ENCODE results near the gene BID. TPM values are rescaled to one million over a fixed set of nuclear protein-coding genes. Genes with fewer than 3 reads are reported as not detected.

Gene BID
- polyA plus RNA-seq, 2 donors: 9.0 to 19.3 TPM

DNA sequence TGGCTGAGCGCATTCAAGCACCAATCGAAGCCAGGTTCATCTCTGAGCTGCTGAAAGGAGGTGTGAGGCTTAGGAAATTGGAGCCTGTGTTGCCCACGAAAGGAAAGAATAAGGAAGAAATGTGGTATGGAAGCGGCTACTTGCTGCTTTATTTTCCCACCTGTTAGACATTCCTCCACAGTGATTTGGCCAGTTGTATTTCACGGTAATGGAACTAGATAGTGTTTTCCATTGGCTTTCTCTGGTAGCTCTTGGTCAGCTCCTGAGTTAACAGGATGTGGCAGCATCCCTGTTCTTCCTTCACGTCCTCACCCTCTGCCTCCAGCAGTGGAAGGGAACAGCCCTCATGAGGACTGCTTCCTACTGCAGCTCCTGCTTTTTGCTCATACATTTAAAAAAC is 44.7 kb downstream of the BID start:
- 84 to 85% methylated on average over 6 of the region's 6 CpGs for WGBS, 2 donors
- no peak overlapping the region for H3K4me3 ChIP-seq (ENCODE audit: low read depth in 1 of 2, low read length in 2 of 2)
- H3K36me3 ChIP-seq (ENCODE audit: control insufficient read depth in 2 of 2, insufficient read depth in 2 of 2, low read length in 1 of 2): peaks cover 20 to 24% of the 10 kb centered on the region in 2 donors
- no peaks in the 10 kb centered on the region for H3K9me3 ChIP-seq (ENCODE audit: control insufficient read depth in 2 of 2, insufficient read depth in 1 of 2, low read depth in 1 of 2, low read length in 1 of 2)
- peaks cover 0 to 3% of the 10 kb centered on the region in 2 donors for H3K4me1 ChIP-seq (ENCODE audit: control insufficient read depth in 2 of 2, insufficient read depth in 2 of 2, low read length in 1 of 2)
- H3K27me3 ChIP-seq (ENCODE audit: control insufficient read depth in 1 of 2, insufficient read depth in 2 of 2, low read length in 2 of 2): no peaks in the 10 kb centered on the region
- no peak overlapping the region for H3K27ac ChIP-seq (ENCODE audit: low read depth in 2 of 2, low read length in 1 of 2)

DNA sequence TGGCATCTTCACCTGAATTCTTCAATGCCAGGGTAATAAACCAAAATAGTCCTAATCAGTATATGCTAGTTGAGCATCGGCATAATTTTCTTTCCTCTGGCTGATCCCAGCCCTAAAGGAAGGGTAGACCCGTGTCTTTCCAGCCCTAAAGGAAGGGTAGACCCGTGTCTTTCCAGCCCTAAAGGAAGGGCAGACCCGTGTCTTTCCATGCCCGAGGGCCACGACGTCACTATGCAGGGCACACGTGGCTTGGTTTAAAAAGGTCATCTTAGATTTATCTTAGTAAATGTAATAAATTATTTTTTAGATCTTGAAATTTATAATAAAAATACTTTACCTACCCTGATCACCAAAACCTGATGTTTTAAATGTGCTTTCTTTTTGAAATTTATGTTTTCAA is 45.5 kb downstream of the BID start:
- H3K27ac ChIP-seq (ENCODE audit: low read depth in 2 of 2, low read length in 1 of 2): no peak overlapping the region
- H3K36me3 ChIP-seq (ENCODE audit: control insufficient read depth in 2 of 2, insufficient read depth in 2 of 2, low read length in 1 of 2): peaks cover 17 to 24% of the 10 kb centered on the region in 2 donors
- WGBS, 2 donors: 85 to 92% methylated on average over 8 of the region's 8 CpGs
- H3K4me3 ChIP-seq (ENCODE audit: low read depth in 1 of 2, low read length in 2 of 2): no peak overlapping the region
- no peaks in the 10 kb centered on the region for H3K27me3 ChIP-seq (ENCODE audit: control insufficient read depth in 1 of 2, insufficient read depth in 2 of 2, low read length in 2 of 2)
- peaks cover 0 to 3% of the 10 kb centered on the region in 2 donors for H3K4me1 ChIP-seq (ENCODE audit: control insufficient read depth in 2 of 2, insufficient read depth in 2 of 2, low read length in 1 of 2)
- H3K9me3 ChIP-seq (ENCODE audit: control insufficient read depth in 2 of 2, insufficient read depth in 1 of 2, low read depth in 1 of 2, low read length in 1 of 2): no peaks in the 10 kb centered on the region

DNA sequence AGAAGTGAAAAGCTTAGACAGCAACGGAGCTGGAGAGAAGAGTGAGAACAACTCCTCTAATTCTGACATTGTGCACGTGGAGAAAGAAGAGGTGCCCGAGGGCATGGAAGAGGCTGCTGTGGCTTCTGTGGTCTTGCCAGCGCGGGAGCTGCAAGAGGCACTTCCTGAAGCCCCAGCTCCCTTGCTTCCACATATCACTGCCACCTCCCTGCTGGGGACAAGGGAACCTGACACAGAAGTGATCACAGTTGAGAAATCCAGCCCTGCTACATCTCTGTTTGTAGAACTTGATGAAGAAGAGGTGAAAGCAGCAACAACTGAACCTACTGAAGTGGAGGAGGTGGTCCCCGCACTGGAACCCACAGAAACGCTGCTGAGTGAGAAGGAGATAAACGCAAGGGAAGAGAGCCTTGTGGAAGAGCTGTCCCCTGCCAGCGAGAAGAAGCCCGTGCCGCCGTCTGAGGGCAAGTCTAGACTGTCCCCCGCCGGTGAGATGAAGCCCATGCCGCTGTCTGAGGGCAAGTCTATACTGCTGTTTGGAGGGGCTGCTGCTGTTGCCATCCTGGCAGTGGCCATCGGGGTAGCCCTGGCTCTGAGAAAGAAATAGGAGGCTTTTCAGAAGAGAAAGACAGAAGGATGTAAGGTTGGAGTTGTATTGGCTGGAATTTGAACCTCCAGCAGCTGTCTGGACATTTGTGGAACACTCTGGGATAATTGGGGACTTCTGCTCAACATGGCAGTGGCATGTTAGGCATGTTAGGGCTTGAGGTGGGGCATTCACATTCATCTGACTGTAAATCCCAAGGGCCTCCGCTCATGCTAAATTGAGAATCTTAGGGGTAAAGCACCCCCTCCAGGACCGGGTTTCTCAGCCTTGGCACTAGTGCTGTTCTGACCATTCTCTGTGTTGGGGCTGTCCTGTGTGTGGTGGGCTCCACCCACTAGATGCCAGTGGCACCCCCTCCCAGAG is 47.1 kb downstream of the BID start:
- Histone ChIP-seq H3K36me3 (ENCODE audit: control insufficient read depth in 2 of 2, insufficient read depth in 2 of 2, low read length in 1 of 2) (peaks cover 14 to 20% of the 10 kb centered on the region in 2 donors), H3K4me3 (ENCODE audit: low read depth in 1 of 2, low read length in 2 of 2) (no peak overlapping the region), H3K27me3 (ENCODE audit: control insufficient read depth in 1 of 2, insufficient read depth in 2 of 2, low read length in 2 of 2) (no peaks in the 10 kb centered on the region), H3K4me1 (ENCODE audit: control insufficient read depth in 2 of 2, insufficient read depth in 2 of 2, low read length in 1 of 2) (peaks cover 0 to 3% of the 10 kb centered on the region in 2 donors), H3K9me3 (ENCODE audit: control insufficient read depth in 2 of 2, insufficient read depth in 1 of 2, low read depth in 1 of 2, low read length in 1 of 2) (no peaks in the 10 kb centered on the region), H3K27ac (ENCODE audit: low read depth in 2 of 2, low read length in 1 of 2) (peak overlapping the region; percentile 21 to 24)
- WGBS, 2 donors: 77% methylated on average over 18 of the region's 18 CpGs

DNA sequence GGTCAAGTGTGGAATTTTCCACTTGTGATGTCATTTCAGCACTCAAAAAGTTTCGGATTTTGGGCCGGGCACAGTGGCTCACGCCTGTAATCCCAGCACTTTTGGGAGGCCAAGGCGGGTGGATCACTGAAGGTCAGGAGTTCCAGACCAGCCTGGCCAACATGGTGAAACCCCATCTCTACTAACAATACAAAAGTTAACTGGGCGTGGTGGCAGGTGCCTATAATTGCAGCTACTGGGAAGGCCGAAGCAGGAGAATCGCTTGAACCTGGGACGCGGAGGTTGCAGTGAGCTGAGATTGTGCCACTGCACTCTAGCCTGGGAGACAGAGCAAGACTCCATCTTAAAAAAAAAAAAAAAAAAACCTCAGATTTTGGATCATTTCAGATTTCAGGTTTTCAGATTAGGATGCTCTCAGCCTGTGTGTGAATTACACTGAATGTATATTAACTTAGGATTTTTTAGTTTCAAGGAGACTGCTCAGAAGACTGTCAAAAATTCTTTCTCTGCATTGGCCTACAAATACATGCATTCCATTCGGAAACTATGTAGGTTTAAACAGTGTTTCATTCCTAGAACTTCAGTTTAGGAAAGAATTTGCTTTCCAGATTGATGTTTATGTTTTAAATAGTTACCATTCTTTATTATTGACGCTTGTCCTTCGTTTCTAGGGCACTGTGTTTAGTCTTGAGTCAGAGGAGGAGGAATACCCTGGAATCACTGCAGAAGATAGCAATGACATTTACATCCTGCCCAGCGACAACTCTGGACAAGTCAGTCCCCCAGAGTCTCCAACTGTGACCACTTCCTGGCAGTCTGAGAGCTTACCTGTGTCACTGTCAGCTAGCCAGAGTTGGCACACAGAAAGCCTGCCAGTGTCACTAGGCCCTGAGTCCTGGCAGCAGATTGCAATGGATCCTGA is 48.0 kb downstream of the BID start:
- Histone ChIP-seq H3K9me3 (ENCODE audit: control insufficient read depth in 2 of 2, insufficient read depth in 1 of 2, low read depth in 1 of 2, low read length in 1 of 2) (no peaks in the 10 kb centered on the region), H3K27me3 (ENCODE audit: control insufficient read depth in 1 of 2, insufficient read depth in 2 of 2, low read length in 2 of 2) (no peaks in the 10 kb centered on the region), H3K4me3 (ENCODE audit: low read depth in 1 of 2, low read length in 2 of 2) (no peak overlapping the region), H3K4me1 (ENCODE audit: control insufficient read depth in 2 of 2, insufficient read depth in 2 of 2, low read length in 1 of 2) (peaks cover 0 to 3% of the 10 kb centered on the region in 2 donors), H3K36me3 (ENCODE audit: control insufficient read depth in 2 of 2, insufficient read depth in 2 of 2, low read length in 1 of 2) (peaks cover 14 to 15% of the 10 kb centered on the region in 2 donors), H3K27ac (ENCODE audit: low read depth in 2 of 2, low read length in 1 of 2) (peak overlapping the region; percentile 21 to 24)
- 82% methylated on average over 13 of the region's 13 CpGs for WGBS, 2 donors

DNA sequence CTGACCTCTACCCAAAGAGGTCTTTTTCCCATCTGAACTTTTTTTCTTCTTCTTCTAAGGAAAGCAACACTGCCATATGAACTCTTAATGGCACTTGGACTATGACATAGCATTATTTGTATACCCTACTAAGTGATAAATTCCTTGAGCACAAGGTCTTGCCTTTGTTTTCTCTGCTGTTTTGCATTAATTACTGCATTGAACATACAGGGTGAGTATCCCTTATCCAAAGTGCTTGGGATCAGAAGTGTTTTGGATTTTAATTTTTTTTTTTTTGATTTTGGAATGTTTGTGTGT is 48.8 kb downstream of the BID start:
- Histone ChIP-seq H3K27ac (ENCODE audit: low read depth in 2 of 2, low read length in 1 of 2) (no peak overlapping the region), H3K36me3 (ENCODE audit: control insufficient read depth in 2 of 2, insufficient read depth in 2 of 2, low read length in 1 of 2) (peaks cover 14 to 15% of the 10 kb centered on the region in 2 donors), H3K27me3 (ENCODE audit: control insufficient read depth in 1 of 2, insufficient read depth in 2 of 2, low read length in 2 of 2) (no peaks in the 10 kb centered on the region), H3K4me1 (ENCODE audit: control insufficient read depth in 2 of 2, insufficient read depth in 2 of 2, low read length in 1 of 2) (peaks cover 0 to 3% of the 10 kb centered on the region in 2 donors), H3K4me3 (ENCODE audit: low read depth in 1 of 2, low read length in 2 of 2) (no peak overlapping the region), H3K9me3 (ENCODE audit: control insufficient read depth in 2 of 2, insufficient read depth in 1 of 2, low read depth in 1 of 2, low read length in 1 of 2) (no peaks in the 10 kb centered on the region)

DNA sequence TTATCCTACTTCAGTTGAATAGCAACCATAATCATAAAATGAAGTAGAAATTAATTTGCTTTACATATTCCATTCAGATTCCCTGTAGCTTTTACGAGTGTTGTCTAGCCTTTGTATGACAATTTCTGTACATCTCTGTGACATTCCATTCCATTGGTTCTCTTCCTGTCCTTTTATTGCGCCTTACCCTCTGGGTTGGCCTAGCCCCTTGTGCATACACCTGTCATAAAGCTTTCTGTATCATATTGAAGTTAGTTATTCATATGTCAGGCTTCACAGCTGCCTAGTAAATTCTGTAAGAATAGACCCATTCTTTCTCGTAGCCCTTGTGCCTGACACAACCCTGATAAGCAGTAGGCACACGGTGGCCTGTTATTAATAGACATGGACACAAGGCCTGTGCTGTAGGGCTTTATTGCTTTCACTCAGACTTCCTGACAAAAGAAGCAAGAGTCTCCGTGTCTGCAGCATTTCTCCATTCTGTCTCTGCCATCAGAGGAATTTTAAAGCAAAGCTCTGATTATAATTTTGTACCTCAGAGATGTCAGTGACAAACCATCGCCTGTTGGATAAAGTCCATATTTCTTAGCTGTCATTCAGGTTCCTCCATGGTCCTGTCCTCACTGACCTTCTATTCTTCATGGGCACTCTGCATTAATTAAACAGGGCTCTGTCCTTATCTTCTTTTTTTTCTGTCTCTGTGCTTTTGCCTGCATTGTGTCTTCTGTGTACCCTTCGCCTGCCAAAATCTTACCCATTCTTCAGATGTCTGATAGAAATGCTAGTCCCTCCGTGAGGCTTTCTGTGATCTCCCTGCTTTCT is 49.4 kb downstream of the BID start:
- Histone ChIP-seq H3K36me3 (ENCODE audit: control insufficient read depth in 2 of 2, insufficient read depth in 2 of 2, low read length in 1 of 2) (peaks cover 13 to 15% of the 10 kb centered on the region in 2 donors), H3K27ac (ENCODE audit: low read depth in 2 of 2, low read length in 1 of 2) (no peak overlapping the region), H3K4me1 (ENCODE audit: control insufficient read depth in 2 of 2, insufficient read depth in 2 of 2, low read length in 1 of 2) (peaks cover 0 to 3% of the 10 kb centered on the region in 2 donors), H3K27me3 (ENCODE audit: control insufficient read depth in 1 of 2, insufficient read depth in 2 of 2, low read length in 2 of 2) (no peaks in the 10 kb centered on the region), H3K4me3 (ENCODE audit: low read depth in 1 of 2, low read length in 2 of 2) (no peak overlapping the region), H3K9me3 (ENCODE audit: control insufficient read depth in 2 of 2, insufficient read depth in 1 of 2, low read depth in 1 of 2, low read length in 1 of 2) (no peaks in the 10 kb centered on the region)
- WGBS, 2 donors: 63 to 68% methylated on average over 8 of the region's 8 CpGs

DNA sequence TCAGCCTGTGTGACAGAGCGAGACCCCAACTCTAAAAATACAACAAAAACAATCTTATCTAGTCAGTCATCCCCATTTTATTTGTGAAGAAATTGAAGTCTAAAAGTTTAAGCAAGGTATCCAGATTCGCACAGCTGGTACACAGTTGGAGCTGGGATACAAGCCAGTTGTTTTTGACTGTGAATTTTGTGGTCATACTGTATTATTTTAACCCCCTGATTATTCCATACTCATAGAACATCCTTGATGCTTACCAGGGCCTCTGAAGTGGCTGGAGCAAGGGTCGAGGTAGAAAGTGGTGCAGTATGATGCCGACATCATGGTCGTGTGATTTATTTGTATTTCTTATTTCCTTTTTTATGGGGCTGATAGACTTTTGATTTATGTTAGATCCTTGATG is 50.0 kb downstream of the BID start:
- no peaks in the 10 kb centered on the region for H3K27me3 ChIP-seq (ENCODE audit: control insufficient read depth in 1 of 2, insufficient read depth in 2 of 2, low read length in 2 of 2)
- WGBS, 2 donors: 85 to 86% methylated on average over 5 of the region's 5 CpGs
- peaks cover 7 to 11% of the 10 kb centered on the region in 2 donors for H3K36me3 ChIP-seq (ENCODE audit: control insufficient read depth in 2 of 2, insufficient read depth in 2 of 2, low read length in 1 of 2)
- H3K4me3 ChIP-seq (ENCODE audit: low read depth in 1 of 2, low read length in 2 of 2): no peak overlapping the region
- H3K27ac ChIP-seq (ENCODE audit: low read depth in 2 of 2, low read length in 1 of 2): no peak overlapping the region
- no peaks in the 10 kb centered on the region for H3K9me3 ChIP-seq (ENCODE audit: control insufficient read depth in 2 of 2, insufficient read depth in 1 of 2, low read depth in 1 of 2, low read length in 1 of 2)
- peaks cover 0 to 3% of the 10 kb centered on the region in 2 donors for H3K4me1 ChIP-seq (ENCODE audit: control insufficient read depth in 2 of 2, insufficient read depth in 2 of 2, low read length in 1 of 2)

DNA sequence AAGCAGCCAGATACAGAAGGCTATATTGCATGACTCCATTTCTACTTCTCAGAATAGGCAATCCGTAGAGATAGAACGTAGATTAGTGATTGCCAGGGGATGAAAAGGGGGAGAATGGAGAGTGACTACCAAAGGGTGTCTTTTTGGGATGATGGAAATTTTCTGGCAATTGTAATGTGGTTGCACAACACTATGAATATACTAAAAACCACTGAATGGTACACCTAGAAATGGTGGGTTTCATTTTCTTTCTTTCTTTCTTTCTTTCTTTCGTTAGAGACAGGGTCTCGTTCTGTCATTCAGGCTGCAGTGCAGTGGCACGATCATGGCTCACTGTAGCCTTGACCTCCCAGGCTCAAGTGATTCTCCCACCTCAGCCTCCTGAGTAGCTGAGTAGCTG is 54.4 kb downstream of the BID start:
- Histone ChIP-seq H3K27me3 (ENCODE audit: control insufficient read depth in 1 of 2, insufficient read depth in 2 of 2, low read length in 2 of 2) (no peaks in the 10 kb centered on the region), H3K36me3 (ENCODE audit: control insufficient read depth in 2 of 2, insufficient read depth in 2 of 2, low read length in 1 of 2) (no peaks in the 10 kb centered on the region), H3K4me3 (ENCODE audit: low read depth in 1 of 2, low read length in 2 of 2) (no peak overlapping the region), H3K4me1 (ENCODE audit: control insufficient read depth in 2 of 2, insufficient read depth in 2 of 2, low read length in 1 of 2) (no peaks in the 10 kb centered on the region), H3K9me3 (ENCODE audit: control insufficient read depth in 2 of 2, insufficient read depth in 1 of 2, low read depth in 1 of 2, low read length in 1 of 2) (no peaks in the 10 kb centered on the region), H3K27ac (ENCODE audit: low read depth in 2 of 2, low read length in 1 of 2) (no peak overlapping the region)
- WGBS, 2 donors: 96 to 97% methylated on average over 5 of the region's 5 CpGs

DNA sequence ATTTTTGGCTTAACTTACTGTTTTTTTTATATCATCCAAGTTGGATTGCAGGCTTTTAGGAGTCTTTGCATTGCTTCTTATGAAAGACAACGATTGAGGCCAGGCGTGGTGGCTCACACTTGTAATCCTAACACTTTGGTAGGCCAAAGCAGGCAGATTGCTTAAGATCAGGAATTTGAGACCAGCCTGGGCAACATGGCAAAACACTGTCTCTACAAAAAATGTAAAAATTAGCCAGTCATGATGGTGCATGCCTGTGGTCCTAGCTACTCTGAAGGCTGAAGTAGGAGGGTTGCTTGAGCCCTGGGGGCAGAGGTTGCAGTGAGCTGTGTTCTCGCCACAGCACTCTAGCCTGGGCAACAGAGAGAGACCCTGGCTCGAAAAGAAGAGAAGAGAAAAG is 56.6 kb downstream of the BID start:
- Histone ChIP-seq H3K4me1 (ENCODE audit: control insufficient read depth in 2 of 2, insufficient read depth in 2 of 2, low read length in 1 of 2) (no peaks in the 10 kb centered on the region), H3K27me3 (ENCODE audit: control insufficient read depth in 1 of 2, insufficient read depth in 2 of 2, low read length in 2 of 2) (no peaks in the 10 kb centered on the region), H3K9me3 (ENCODE audit: control insufficient read depth in 2 of 2, insufficient read depth in 1 of 2, low read depth in 1 of 2, low read length in 1 of 2) (no peaks in the 10 kb centered on the region), H3K27ac (ENCODE audit: low read depth in 2 of 2, low read length in 1 of 2) (no peak overlapping the region), H3K36me3 (ENCODE audit: control insufficient read depth in 2 of 2, insufficient read depth in 2 of 2, low read length in 1 of 2) (no peaks in the 10 kb centered on the region), H3K4me3 (ENCODE audit: low read depth in 1 of 2, low read length in 2 of 2) (no peak overlapping the region)
- WGBS, 2 donors: 69 to 75% methylated on average over 4 of the region's 4 CpGs

Measured in esophagus (tissue), 2 donors.